DMS 273 treated with DMSO at 0.1 percent for 48 hours (cell line): ENCODE results near the gene MPIG6B.

Experiments used
- DNase-seq: peaks from one replicate; lab custom pipeline; 2025; lab: John Stamatoyannopoulos, UW

The MPIG6B gene, protein sequence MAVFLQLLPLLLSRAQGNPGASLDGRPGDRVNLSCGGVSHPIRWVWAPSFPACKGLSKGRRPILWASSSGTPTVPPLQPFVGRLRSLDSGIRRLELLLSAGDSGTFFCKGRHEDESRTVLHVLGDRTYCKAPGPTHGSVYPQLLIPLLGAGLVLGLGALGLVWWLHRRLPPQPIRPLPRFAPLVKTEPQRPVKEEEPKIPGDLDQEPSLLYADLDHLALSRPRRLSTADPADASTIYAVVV

GRCh38 chr6:31723245-31723979 is at the start of gene MPIG6B:
Gene MPIG6B (plus strand): TSS chr6:31723373. CDS start chr6:31723384, 11 bp downstream.
- no peak for DNase-seq

GRCh38 chr6:31676322-31676903 is 46.8 kb upstream of the MPIG6B start:
- no peak for DNase-seq

DNA sequence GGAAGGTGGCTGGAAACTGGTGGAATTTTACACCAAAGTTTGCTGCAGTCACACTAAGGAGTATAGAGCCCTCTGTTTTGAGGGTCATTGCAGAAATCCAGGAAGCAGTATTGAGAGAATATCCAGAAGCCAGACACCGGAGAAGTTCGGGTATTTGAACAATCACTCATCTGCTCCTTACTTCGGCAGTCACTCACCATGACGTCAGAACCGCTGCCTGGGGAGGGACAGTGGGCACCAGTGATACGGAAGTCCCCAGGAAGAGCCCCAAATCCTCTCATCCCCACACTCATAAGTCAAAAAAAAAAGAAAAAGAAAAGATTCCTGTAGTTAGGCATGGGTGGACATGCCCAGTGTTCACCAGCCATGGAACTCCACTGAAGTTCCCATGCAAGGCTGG is 46.3 kb upstream of the MPIG6B start:
- no peak for DNase-seq

DNA sequence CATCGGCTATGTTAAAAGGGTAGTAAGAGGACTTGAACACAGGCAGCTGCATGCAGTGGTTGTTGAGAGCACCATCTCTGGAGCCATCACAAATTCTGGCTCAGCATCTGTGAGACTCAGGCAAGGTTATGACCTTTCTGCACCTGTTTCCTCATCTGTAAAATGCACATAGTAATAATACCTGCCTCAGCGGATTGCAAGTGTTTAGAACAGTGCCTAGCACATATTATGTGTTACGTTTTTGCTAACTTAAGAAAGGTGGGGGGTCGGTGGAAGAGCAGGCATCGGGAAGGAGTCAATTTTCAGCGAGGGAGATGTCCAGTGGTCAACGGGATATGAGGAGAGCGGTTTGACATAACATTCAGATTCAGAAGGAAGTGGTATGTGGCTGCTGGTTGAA is 45.2 kb upstream of the MPIG6B start:
- DNase-seq, result no peak

GRCh38 chr6:31680226-31681134 is 42.7 kb upstream of the MPIG6B start, which contains the start of gene LY6G5C:
Gene LY6G5C (minus strand): TSS chr6:31681067. CDS start chr6:31680373, 694 bp downstream.
- DNase-seq, result peak; percentile 68

GRCh38 chr6:31681135-31681671 is 42.0 kb upstream of the MPIG6B start:
- DNase-seq, result no peak

DNA sequence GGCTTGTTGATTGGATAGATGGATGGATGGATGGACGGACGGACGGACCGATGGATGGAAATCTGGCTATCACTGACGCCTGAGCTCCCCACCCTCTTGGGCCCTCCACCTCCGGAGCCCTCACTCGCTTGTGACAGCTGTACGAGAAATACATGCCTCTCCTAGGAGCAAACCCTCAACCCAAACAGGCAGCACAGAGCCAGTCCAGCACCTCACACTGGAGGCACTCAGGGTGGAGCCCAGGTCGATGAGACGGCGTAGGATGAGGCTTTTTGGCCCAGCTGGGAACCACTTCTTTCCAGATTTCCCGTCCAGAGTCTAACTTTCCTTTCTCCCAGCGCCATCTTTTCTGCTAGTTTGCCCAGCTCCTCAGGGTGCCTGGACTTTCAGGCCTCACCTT is 39.6 kb upstream of the MPIG6B start:
- no peak for DNase-seq

DNA sequence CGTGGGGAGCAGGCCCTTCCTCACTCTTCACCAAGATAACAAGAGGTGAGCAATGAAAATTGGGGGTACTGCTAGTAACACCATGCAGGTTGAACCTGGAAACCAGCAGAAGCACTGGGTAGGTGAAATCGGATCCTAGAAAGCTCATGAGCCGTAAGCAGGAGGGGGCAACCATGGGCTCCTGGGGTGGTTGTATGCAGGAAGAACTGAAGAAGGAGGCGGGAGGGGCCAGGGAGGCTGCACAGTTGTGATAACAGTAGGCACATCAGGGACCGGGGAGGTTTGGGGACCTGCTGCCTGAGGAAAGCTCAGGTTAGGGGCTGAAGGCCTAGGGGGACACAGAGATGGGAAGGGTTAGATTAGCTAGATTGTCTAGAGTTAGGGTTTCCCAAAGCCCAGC is 36.7 kb upstream of the MPIG6B start:
- DNase-seq, result no peak

GRCh38 chr6:31687321-31687720 is 35.9 kb upstream of the MPIG6B start:
- DNase-seq, result no peak

- DNase-seq, result no peak
These were observed 35.1 kb upstream of the MPIG6B start for GRCh38 chr6:31687860-31688693.

GRCh38 chr6:31689249-31690110 is 33.7 kb upstream of the MPIG6B start:
- DNase-seq, result no peak

- DNase-seq, result no peak
These were observed 32.7 kb upstream of the MPIG6B start for GRCh38 chr6:31690231-31691077.

GRCh38 chr6:31691078-31691463 is 32.1 kb upstream of the MPIG6B start:
- no peak for DNase-seq

GRCh38 chr6:31691564-31692108 is 31.5 kb upstream of the MPIG6B start:
- DNase-seq, result no peak

DNA sequence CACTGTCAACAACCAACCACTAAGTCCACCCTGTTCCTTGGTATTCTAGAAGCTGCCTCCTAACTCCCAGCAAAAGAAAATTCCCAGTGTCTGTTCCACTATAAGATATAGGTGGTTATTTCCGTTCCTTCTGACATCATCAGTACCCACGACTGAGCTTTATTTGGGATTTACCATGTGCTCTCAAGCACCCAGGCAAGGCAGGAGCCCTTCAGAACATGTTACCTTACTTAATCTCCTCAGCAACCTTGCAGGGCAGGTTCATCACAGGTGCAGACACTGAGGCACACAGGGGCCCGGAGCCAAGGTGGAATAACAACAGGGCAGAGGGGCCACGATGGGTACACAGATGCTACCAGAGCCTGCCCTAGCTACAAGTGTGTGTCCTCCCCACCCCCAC is 30.8 kb upstream of the MPIG6B start:
- no peak for DNase-seq

DNA sequence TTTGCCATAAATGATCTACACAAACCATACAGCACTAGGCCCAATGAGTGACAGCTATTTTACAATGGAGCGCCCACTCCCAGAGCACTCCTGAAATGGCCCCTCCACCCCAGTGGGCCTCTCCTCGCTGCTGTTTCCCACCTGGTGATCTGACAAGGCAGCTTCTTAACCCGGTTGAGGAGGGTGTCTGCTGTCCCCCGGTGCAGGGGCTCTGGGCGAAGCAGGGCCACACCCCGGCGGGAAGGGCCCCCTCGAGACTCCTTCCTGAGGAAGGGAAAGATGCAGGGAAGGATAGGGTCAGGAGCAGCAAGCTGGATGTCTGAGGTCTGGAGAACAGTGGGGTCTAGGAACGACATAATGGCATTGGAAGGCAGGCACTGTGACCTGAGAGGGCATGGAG is 30.3 kb upstream of the MPIG6B start:
- no peak for DNase-seq

- no peak for DNase-seq
These were observed 29.6 kb upstream of the MPIG6B start for GRCh38 chr6:31693535-31693934.

GRCh38 chr6:31697555-31697954 is 25.6 kb upstream of the MPIG6B start:
- DNase-seq, result no peak
